Spinal cord (tissue), 10 donors: Measurements from ENCODE around the gene FASN. TPM values are rescaled to one million over a fixed set of nuclear protein-coding genes. Genes with fewer than 3 reads are reported as not detected.

Experiments used
- DNase-seq, 6 donors: peaks; one replicate each; pipeline versions ENCODE4 v3.0.0 to v3.0.0-alpha.2; 2013 to 2015; ENCODE audit warnings: low spot score in 6 of 6, low read depth in 4 of 6
- H3K27ac ChIP-seq: one replicate; pipeline ENCODE4 v1.5.1; 2013; ENCODE audit warnings: low read depth, low read length, control low read depth
- H3K27me3 ChIP-seq: one replicate; pipeline ENCODE4 v1.6.1; 2013; ENCODE audit warnings: low read length; ENCODE audit not compliant: control insufficient read depth, insufficient read depth
- H3K36me3 ChIP-seq: one replicate; pipeline ENCODE4 v1.6.1; 2013; ENCODE audit warnings: low read length; ENCODE audit not compliant: control insufficient read depth, insufficient read depth
- H3K4me1 ChIP-seq: one replicate; pipeline ENCODE4 v1.6.1; 2013; ENCODE audit warnings: low read length; ENCODE audit not compliant: control insufficient read depth, insufficient read depth
- H3K4me3 ChIP-seq: one replicate; pipeline ENCODE4 v1.5.1; 2013; ENCODE audit warnings: low read depth, low read length, control low read depth
- H3K9me3 ChIP-seq: one replicate; pipeline ENCODE4 v1.6.1; 2013; ENCODE audit warnings: low read length; ENCODE audit not compliant: control insufficient read depth, insufficient read depth
- WGBS: methylation state at CpG from one replicate; pipeline ENCODE4 v1.1.5; 2013; ENCODE audit warnings: missing lambda C conversion rate; ENCODE audit not compliant: insufficient coverage; 5-methylcytosine and 5-hydroxymethylcytosine counted together
- polyA plus RNA-seq, 2 donors: library from polyadenylated mRNA; unstranded; fragments of 120-200 nt; gene quantifications; one replicate each; pipeline ENCODE4 v1.2.1, GENCODE V29; 2013; ENCODE audit not compliant: insufficient read length in 2 of 2
- total RNA-seq, 2 donors: library from RNA; depleted of rRNA in 1 of 2; stranded (reverse); fragments of 120-200 nt in 1 of 2; fragments of >200 nt in 1 of 2; gene quantifications; one replicate each; pipeline versions ENCODE4 v1.2.3 to v1.2.4, GENCODE V29; 2013 to 2014
- donor health status: healthy.

FASN gene
- total and polyA plus RNA-seq, 4 donors, result 57.7 to 184 (median 110) TPM

DNA sequence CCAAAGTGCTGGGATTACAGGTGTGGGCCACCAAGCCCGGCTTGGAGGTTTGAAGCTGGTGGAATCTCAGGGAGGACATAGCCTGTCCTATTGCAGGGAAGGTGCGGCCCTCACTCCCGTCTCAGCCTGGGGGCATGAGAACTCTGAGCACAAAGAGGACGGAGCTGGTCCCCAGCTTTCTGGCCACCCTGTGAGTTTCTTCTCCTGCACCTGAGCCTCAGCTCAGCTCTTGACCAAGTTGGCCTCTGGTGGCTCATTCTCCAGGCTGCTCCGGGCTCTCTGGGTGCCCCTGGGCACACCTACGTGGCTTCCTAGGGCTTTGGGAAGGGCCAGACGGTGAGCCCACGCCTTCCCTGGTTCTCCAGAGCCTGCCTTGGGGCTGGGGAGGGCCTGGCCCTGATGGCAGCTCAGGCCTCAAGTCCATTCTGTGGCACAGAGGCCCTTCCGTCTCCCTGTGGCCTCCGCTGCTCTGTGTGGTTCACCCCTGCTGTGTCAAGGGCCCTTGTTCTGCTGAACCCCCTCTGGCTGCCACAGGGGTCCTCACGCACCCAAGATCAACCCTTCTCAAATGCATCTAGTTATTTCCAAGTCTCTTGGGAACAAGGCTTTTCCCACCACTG is 6.9 kb upstream of the FASN start:
- DNase-seq, result no peak
- Histone ChIP-seq H3K27me3 (no peaks in the 10 kb centered on the region), H3K9me3 (no peaks in the 10 kb centered on the region), H3K27ac (no peak overlapping the region), H3K36me3 (peaks cover 77% of the 10 kb centered on the region), H3K4me1 (peaks cover 75% of the 10 kb centered on the region), H3K4me3 (no peak overlapping the region)
- WGBS, result 90% methylated on average over 11 of the region's 11 CpGs

- no peak overlapping the region for H3K4me3 ChIP-seq
- peak overlapping the region; percentile 73 for H3K27ac ChIP-seq
- no peaks in the 10 kb centered on the region for H3K27me3 ChIP-seq
- peaks cover 84% of the 10 kb centered on the region for H3K4me1 ChIP-seq
- DNase-seq, result peak in 1 of 6 donors; percentile 48
- H3K36me3 ChIP-seq, result peaks cover 73% of the 10 kb centered on the region
- 36% methylated on average over 19 of the region's 24 CpGs for WGBS
- no peaks in the 10 kb centered on the region for H3K9me3 ChIP-seq
Observed at GRCh38 chr17:82103553-82104451, 5.8 kb upstream of the FASN start.

DNA sequence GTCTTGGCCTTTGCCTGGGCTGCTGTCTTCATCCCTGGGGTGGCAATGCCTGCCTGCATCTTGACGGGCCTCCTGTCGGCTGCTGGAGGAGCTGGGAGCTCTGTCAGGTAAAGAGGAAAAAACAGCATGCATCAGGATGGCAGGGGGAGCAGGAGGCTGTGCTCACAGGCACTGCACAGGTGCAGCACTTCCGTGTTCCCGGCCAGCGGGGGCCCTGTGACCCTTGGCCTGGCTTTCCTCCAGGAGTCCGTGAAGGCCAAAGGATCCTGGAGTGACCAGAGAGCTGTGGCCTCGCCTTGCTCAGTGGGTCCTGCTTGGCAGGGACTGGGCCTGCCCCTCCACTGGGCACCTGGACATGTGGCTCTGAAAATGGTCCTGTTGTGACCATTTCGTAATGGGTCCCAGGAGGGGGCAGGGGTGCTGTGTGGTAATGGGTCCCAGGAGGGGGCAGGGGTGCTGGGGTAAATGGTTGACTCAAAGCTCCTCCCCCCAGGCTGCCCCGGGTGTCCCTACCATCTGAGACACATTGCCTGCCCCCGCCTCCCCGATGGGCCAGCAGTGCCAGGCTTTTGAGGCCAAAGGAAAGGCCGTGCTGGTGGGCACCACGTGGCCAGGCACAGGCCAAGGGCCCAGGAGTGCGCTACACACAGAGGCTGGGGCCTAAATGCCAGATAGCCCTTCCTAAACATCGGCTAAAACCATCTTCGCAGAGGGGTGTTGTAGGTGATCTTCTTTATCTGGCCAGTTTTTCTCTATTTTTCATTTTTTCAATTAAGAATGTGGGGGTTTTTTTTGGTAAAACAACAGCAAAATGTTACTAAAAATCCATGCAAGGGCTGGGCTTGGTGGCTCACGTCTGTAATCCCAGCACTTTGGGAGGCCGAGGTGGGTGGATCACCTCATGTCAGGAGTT is 4.0 kb upstream of the FASN start:
- 68% methylated on average over 13 of the region's 18 CpGs for WGBS
- DNase-seq, result no peak

GRCh38 chr17:82101301-82101715 is 3.3 kb upstream of the FASN start:
- Histone ChIP-seq H3K36me3 (peaks cover 58% of the 10 kb centered on the region), H3K27me3 (no peaks in the 10 kb centered on the region), H3K9me3 (no peaks in the 10 kb centered on the region), H3K4me1 (peaks cover 74% of the 10 kb centered on the region), H3K4me3 (no peak overlapping the region), H3K27ac (no peak overlapping the region)
- WGBS, result 61% methylated on average over 5 of the region's 10 CpGs
- DNase-seq, result no peak

More for the DNA sequence above, 4.0 kb upstream of the FASN start:
- Histone ChIP-seq H3K27me3 (no peaks in the 10 kb centered on the region), H3K4me1 (peaks cover 74% of the 10 kb centered on the region), H3K4me3 (no peak overlapping the region), H3K27ac (no peak overlapping the region), H3K36me3 (peaks cover 58% of the 10 kb centered on the region), H3K9me3 (no peaks in the 10 kb centered on the region)

- Histone ChIP-seq H3K4me1 (peaks cover 74% of the 10 kb centered on the region), H3K4me3 (no peak overlapping the region), H3K9me3 (no peaks in the 10 kb centered on the region), H3K27me3 (no peaks in the 10 kb centered on the region), H3K36me3 (peaks cover 58% of the 10 kb centered on the region), H3K27ac (no peak overlapping the region)
- DNase-seq, result no peak
- WGBS, result 87% methylated on average over 26 of the region's 35 CpGs
Observed at GRCh38 chr17:82100502-82101298, 2.7 kb upstream of the FASN start.

- peak overlapping the region; percentile 48 for H3K4me3 ChIP-seq
- H3K4me1 ChIP-seq, result peaks cover 66% of the 10 kb centered on the region
- peaks cover 62% of the 10 kb centered on the region for H3K36me3 ChIP-seq
- H3K27me3 ChIP-seq, result no peaks in the 10 kb centered on the region
- WGBS, result 5% methylated on average over 80 of the region's 80 CpGs
- DNase-seq, result peak in 1 of 6 donors; percentile 34
- H3K27ac ChIP-seq, result peak overlapping the region; percentile 86
- no peaks in the 10 kb centered on the region for H3K9me3 ChIP-seq
Observed at GRCh38 chr17:82098939-82099763, 1.1 kb upstream of the FASN start.

- Histone ChIP-seq H3K4me1 (peaks cover 53% of the 10 kb centered on the region), H3K27me3 (no peaks in the 10 kb centered on the region), H3K9me3 (no peaks in the 10 kb centered on the region), H3K4me3 (peak overlapping the region; percentile 57), H3K36me3 (peaks cover 67% of the 10 kb centered on the region), H3K27ac (peak overlapping the region; percentile 15)
- WGBS, result 0% methylated on average over 36 of the region's 36 CpGs
- DNase-seq, result no peak
Observed at GRCh38 chr17:82097919-82098168, 192 bp downstream of the FASN start.

GRCh38 chr17:82097184-82097918 is 685 bp downstream of the FASN start:
- peak overlapping the region; percentile 52 for H3K27ac ChIP-seq
- peak in 3 of 6 donors; percentile 4 to 55 (median 34) for DNase-seq
- WGBS, result under 1% methylated on average over 77 of the region's 77 CpGs
- no peaks in the 10 kb centered on the region for H3K27me3 ChIP-seq
- peak overlapping the region; percentile 57 for H3K4me3 ChIP-seq
- peaks cover 71% of the 10 kb centered on the region for H3K36me3 ChIP-seq
- H3K4me1 ChIP-seq, result peaks cover 49% of the 10 kb centered on the region
- no peaks in the 10 kb centered on the region for H3K9me3 ChIP-seq
